Measurements from ENCODE around the gene GAS7.

GAS7 gene

GRCh38 chr17:10200645-10201044 lies 2.2 kb upstream of the GAS7 start:
- no peak for DNase-seq (ENCODE audit: low spot score)

GRCh38 chr17:10200016-10200415 lies 1.6 kb upstream of the GAS7 start:
- DNase-seq (ENCODE audit: low spot score), result no peak

GRCh38 chr17:10197721-10198508 lies 491 bp downstream of the GAS7 start:
- DNase-seq (ENCODE audit: low spot score), result no peak

GRCh38 chr17:10197362-10197720 lies 1.1 kb downstream of the GAS7 start:
- no peak for DNase-seq (ENCODE audit: low spot score)

- DNase-seq (ENCODE audit: low spot score), result no peak
These were observed 1.5 kb downstream of the GAS7 start for GRCh38 chr17:10196941-10197340.

- no peak for DNase-seq (ENCODE audit: low spot score)
These were observed 2.0 kb downstream of the GAS7 start for GRCh38 chr17:10196384-10196895.

- DNase-seq (ENCODE audit: low spot score), result no peak
These were observed 3.2 kb downstream of the GAS7 start for GRCh38 chr17:10195090-10195805.

GRCh38 chr17:10193632-10194031 lies 4.8 kb downstream of the GAS7 start:
- no peak for DNase-seq (ENCODE audit: low spot score)

GRCh38 chr17:10192972-10193371 lies 5.4 kb downstream of the GAS7 start:
- DNase-seq (ENCODE audit: low spot score), result no peak

GRCh38 chr17:10192461-10192860 lies 5.9 kb downstream of the GAS7 start:
- DNase-seq (ENCODE audit: low spot score), result no peak

GRCh38 chr17:10187456-10187855 lies 10.9 kb downstream of the GAS7 start:
- DNase-seq (ENCODE audit: low spot score), result no peak

GRCh38 chr17:10186771-10187410 lies 11.5 kb downstream of the GAS7 start:
- DNase-seq (ENCODE audit: low spot score), result no peak

- DNase-seq (ENCODE audit: low spot score), result no peak
These were observed 14.2 kb downstream of the GAS7 start for GRCh38 chr17:10183931-10184930.

GRCh38 chr17:10182785-10183184 lies 15.6 kb downstream of the GAS7 start:
- DNase-seq (ENCODE audit: low spot score), result no peak

- no peak for DNase-seq (ENCODE audit: low spot score)
These were observed 19.9 kb downstream of the GAS7 start for GRCh38 chr17:10178506-10178991.

- DNase-seq (ENCODE audit: low spot score), result no peak
These were observed 20.4 kb downstream of the GAS7 start for GRCh38 chr17:10177913-10178505.

- no peak for DNase-seq (ENCODE audit: low spot score)
These were observed 21.1 kb downstream of the GAS7 start for GRCh38 chr17:10177131-10177912.

GRCh38 chr17:10173913-10174312 lies 24.5 kb downstream of the GAS7 start:
- no peak for DNase-seq (ENCODE audit: low spot score)

GRCh38 chr17:10172778-10173177 lies 25.6 kb downstream of the GAS7 start:
- no peak for DNase-seq (ENCODE audit: low spot score)

- no peak for DNase-seq (ENCODE audit: low spot score)
These were observed 26.1 kb downstream of the GAS7 start for GRCh38 chr17:10172241-10172741.

All from hematopoietic multipotent progenitor cell treated with erythropoietin and hydrocortisone succinate and interleukin-3 and kit ligand, for 15 days (in vitro differentiated cells).